Neural progenitor cell (in vitro differentiated cells): Measurements from ENCODE around the gene SLC10A3. TPM values are rescaled to one million over a fixed set of nuclear protein-coding genes. Genes with fewer than 3 reads are reported as not detected.

Experiments
- DNase-seq: peaks from one replicate; pipeline ENCODE4 v3.0.0-alpha.2; 2016; ENCODE audit warnings: low spot score
- H2AFZ ChIP-seq: fragments of 200-600 bp; sonication (generic); replicated peaks from 2 replicates; pipeline ENCODE4 v1.6.1; 2016; ENCODE audit warnings: antibody characterized with exemption
- H3F3A ChIP-seq: fragments of 200-600 bp; sonication (generic); 2 replicates; pipeline ENCODE4 v1.6.1; 2016; ENCODE audit warnings: antibody characterized with exemption, low read depth
- H3K27ac ChIP-seq: fragments of 200-600 bp; sonication (generic); 2 replicates; pipeline ENCODE4 v1.5.1; 2016; ENCODE audit warnings: mild to moderate bottlenecking
- H3K27me3 ChIP-seq: fragments of 200-600 bp; sonication (generic); 2 replicates; pipeline ENCODE4 v1.6.1; 2016; ENCODE audit warnings: mild to moderate bottlenecking, moderate library complexity
- H3K36me3 ChIP-seq: fragments of 200-600 bp; sonication (generic); 2 replicates; pipeline ENCODE4 v1.5.1; 2016
- H3K4me1 ChIP-seq: fragments of 200-600 bp; sonication (generic); 2 replicates; pipeline ENCODE4 v1.6.1; 2016; ENCODE audit warnings: mixed run types
- H3K4me2 ChIP-seq: fragments of 200-600 bp; sonication (generic); 2 replicates; pipeline ENCODE4 v1.6.1; 2016
- H3K4me3 ChIP-seq: fragments of 200-600 bp; sonication (generic); 2 replicates; pipeline ENCODE4 v1.5.1; 2016
- H3K79me2 ChIP-seq: fragments of 200-600 bp; sonication (generic); 2 replicates; pipeline ENCODE4 v1.6.1; 2016; ENCODE audit warnings: low read depth
- H3K9ac ChIP-seq: fragments of 200-600 bp; sonication (generic); 2 replicates; pipeline ENCODE4 v1.6.1; 2016
- H3K9me3 ChIP-seq: fragments of 200-600 bp; sonication (generic); 2 replicates; pipeline ENCODE4 v1.5.1; 2016; ENCODE audit warnings: low read depth
- H4K20me1 ChIP-seq: fragments of 200-600 bp; sonication (generic); 2 replicates; pipeline ENCODE4 v1.6.1; 2016; ENCODE audit warnings: low read depth
- H3K27ac Mint-ChIP-seq: 3 replicates; pipeline ENCODE4 v1.8.0; 2021; ENCODE audit warnings: mixed read lengths
- H3K27me3 Mint-ChIP-seq: 2 replicates; pipeline ENCODE4 v1.8.0; 2022; ENCODE audit warnings: low read depth, mild to moderate bottlenecking, inconsistent platforms, moderate library complexity, mixed read lengths; ENCODE audit not compliant: insufficient read depth
- H3K36me3 Mint-ChIP-seq: 3 replicates; pipeline ENCODE4 v1.8.0; 2021; ENCODE audit warnings: mixed read lengths
- H3K4me1 Mint-ChIP-seq: 3 replicates; pipeline ENCODE4 v1.8.0; 2021; ENCODE audit warnings: mixed read lengths
- H3K4me3 Mint-ChIP-seq: 3 replicates; pipeline ENCODE4 v1.8.0; 2021; ENCODE audit warnings: mild to moderate bottlenecking, moderate library complexity, mixed read lengths
- H3K9me3 Mint-ChIP-seq: 3 replicates; pipeline ENCODE4 v1.8.0; 2020; ENCODE audit warnings: mixed read lengths
- EZH2 ChIP-seq: fragments of 200-600 bp; sonication (generic); IDR thresholded peaks from 2 replicates; pipeline ENCODE4 v1.6.1; 2017; ENCODE audit warnings: antibody characterized with exemption, mild to moderate bottlenecking, moderate library complexity
- EZH2phosphoT487 ChIP-seq: fragments of 200-600 bp; sonication (generic); IDR thresholded peaks from 2 replicates; pipeline ENCODE4 v1.6.1; 2017; ENCODE audit warnings: antibody characterized with exemption
- total RNA-seq: library from RNA; depleted of rRNA; stranded (reverse); fragments of >200 nt; gene quantifications from 2 replicates; pipeline ENCODE4 v1.2.3, GENCODE V29; 2015; ENCODE audit warnings: low replicate concordance
- TF ChIP-seq, protein P1 (sequence below): fragments of 200-600 bp; sonication (generic); IDR thresholded peaks from 2 replicates; pipeline ENCODE4 v1.5.1; 2017; ENCODE audit warnings: antibody characterized with exemption, mild to moderate bottlenecking

Gene SLC10A3
- total RNA-seq, 1 donor from 2014 or later: 3.5 TPM

DNA sequence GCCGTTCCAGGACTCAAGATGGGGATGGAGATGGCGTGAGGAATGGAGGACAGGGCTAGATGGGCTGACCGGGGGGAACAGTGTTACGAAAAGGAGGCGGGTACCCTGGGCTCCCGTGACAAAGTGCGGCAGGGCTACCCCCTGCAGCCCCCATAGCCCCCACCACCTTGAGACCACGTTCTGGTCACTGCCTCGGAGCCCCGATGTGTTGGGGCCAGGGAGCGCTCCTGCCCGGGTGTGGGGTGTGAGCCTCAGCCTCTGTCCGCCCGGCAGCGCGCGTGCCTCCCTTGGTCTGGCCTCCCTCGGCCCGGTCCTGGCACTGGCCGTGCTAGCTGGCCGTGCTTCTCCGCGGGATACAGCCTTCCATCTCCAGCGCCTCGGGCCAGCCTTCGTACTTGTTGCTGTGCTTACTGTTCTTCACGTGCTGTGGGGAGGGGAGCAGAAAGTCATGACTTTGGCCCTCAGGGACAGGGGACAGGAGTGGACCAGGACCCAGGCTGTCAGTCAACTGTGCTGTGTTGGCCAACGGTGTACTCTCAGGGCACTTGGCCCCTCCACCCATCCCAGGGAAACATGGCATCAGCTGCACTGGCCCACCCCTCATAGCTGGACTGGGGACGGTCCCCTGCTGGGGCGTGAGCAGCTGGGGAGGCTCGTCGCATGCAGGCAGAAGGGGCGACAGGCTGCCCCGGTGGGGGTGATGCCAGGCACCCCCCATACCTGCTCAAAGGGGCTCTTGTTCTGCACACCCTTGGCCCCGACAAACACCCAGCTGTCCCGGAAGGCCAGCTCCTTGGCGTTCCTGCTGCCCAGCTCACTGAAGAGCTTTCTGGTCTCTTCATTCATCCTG, 16.3 kb upstream of the SLC10A3 start:
- Histone ChIP-seq H3K9ac (no peak overlapping the region), H3K4me2 (no peak overlapping the region), H3K27me3 (no peaks in the 10 kb centered on the region), H3F3A (no peaks in the 10 kb centered on the region), H3K27ac (no peak overlapping the region), H4K20me1 (no peaks in the 10 kb centered on the region), H3K79me2 (no peaks in the 10 kb centered on the region), H3K4me1 (no peaks in the 10 kb centered on the region), H2AFZ (no peak overlapping the region), H3K4me3 (no peak overlapping the region), H3K9me3 (peaks cover 3% of the 10 kb centered on the region), H3K36me3 (no peaks in the 10 kb centered on the region)
- no peak overlapping the region for H3K4me3 Mint-ChIP-seq
- peaks cover 7% of the 10 kb centered on the region for H3K27me3 Mint-ChIP-seq
- H3K4me1 Mint-ChIP-seq: no peaks in the 10 kb centered on the region
- no peak for DNase-seq
- H3K27ac Mint-ChIP-seq: no peak overlapping the region
- peaks cover 15% of the 10 kb centered on the region for H3K36me3 Mint-ChIP-seq
- TF ChIP-seq EZH2phosphoT487: no peak
- TF ChIP-seq, protein P1, sequence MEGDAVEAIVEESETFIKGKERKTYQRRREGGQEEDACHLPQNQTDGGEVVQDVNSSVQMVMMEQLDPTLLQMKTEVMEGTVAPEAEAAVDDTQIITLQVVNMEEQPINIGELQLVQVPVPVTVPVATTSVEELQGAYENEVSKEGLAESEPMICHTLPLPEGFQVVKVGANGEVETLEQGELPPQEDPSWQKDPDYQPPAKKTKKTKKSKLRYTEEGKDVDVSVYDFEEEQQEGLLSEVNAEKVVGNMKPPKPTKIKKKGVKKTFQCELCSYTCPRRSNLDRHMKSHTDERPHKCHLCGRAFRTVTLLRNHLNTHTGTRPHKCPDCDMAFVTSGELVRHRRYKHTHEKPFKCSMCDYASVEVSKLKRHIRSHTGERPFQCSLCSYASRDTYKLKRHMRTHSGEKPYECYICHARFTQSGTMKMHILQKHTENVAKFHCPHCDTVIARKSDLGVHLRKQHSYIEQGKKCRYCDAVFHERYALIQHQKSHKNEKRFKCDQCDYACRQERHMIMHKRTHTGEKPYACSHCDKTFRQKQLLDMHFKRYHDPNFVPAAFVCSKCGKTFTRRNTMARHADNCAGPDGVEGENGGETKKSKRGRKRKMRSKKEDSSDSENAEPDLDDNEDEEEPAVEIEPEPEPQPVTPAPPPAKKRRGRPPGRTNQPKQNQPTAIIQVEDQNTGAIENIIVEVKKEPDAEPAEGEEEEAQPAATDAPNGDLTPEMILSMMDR: no peak
- TF ChIP-seq EZH2: no peak
- H3K9me3 Mint-ChIP-seq: peaks cover 21% of the 10 kb centered on the region

DNA sequence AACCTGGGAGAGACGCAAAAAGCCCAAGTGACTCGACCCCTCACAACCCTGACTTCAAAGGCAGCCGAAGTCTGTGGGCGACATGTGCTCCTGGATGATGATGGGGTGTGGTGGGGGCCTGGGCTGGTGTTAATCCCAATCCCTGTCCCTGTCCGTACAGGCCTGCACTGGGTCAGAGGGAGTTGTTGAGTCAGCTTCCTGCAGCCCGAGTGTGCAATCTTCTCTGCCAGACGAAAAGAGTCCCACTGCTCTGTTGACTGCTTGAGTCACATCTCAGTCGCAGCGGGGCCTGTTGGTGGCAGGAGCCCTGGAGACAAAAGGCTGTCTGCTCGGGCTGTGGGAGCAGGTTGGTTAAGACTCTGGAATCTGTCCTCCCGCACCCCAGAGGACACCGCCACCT, 15.3 kb upstream of the SLC10A3 start:
- no peak overlapping the region for H3K4me3 ChIP-seq
- H3K27ac ChIP-seq: no peak overlapping the region
- no peaks in the 10 kb centered on the region for H3K27me3 ChIP-seq
- H3K27ac Mint-ChIP-seq: no peak overlapping the region
- TF ChIP-seq, protein P1: no peak
- TF ChIP-seq EZH2phosphoT487 (no peak), EZH2 (no peak)
- no peaks in the 10 kb centered on the region for H4K20me1 ChIP-seq
- H3K27me3 Mint-ChIP-seq: peaks cover 7% of the 10 kb centered on the region
- no peaks in the 10 kb centered on the region for H3K79me2 ChIP-seq
- H3K4me1 ChIP-seq: no peaks in the 10 kb centered on the region
- H3K9me3 ChIP-seq: peaks cover 3% of the 10 kb centered on the region
- H3K36me3 Mint-ChIP-seq: peaks cover 15% of the 10 kb centered on the region
- no peak overlapping the region for H3K9ac ChIP-seq
- no peaks in the 10 kb centered on the region for H3F3A ChIP-seq
- no peak for DNase-seq
- H3K4me2 ChIP-seq: no peak overlapping the region
- H3K36me3 ChIP-seq: no peaks in the 10 kb centered on the region
- no peaks in the 10 kb centered on the region for H3K4me1 Mint-ChIP-seq
- H3K9me3 Mint-ChIP-seq: peaks cover 19% of the 10 kb centered on the region
- no peak overlapping the region for H3K4me3 Mint-ChIP-seq
- no peak overlapping the region for H2AFZ ChIP-seq

DNA sequence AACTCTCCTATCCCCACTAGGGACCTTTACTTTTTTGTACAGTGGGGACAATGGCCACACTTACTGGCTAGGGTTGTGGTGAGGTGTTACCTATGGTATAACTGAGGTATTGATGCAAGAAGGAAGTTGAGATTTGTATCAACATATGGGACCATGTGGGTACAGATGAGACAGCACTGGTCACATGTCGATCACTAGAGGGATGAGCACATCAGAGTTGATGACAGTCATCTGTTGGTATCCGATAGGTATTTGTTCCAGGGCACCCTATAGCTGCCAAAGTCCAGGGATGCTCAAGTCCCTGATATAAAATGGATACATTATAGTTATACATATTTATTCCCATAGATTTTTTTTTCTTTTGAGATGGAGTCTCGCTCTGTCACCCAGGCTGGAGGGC, 12.6 kb upstream of the SLC10A3 start:
- H3K27me3 Mint-ChIP-seq: peaks cover 3% of the 10 kb centered on the region
- no peak overlapping the region for H3K9ac ChIP-seq
- H3K9me3 ChIP-seq: no peaks in the 10 kb centered on the region
- H3K4me3 Mint-ChIP-seq: no peak overlapping the region
- no peaks in the 10 kb centered on the region for H3K27me3 ChIP-seq
- TF ChIP-seq, protein P1: no peak
- TF ChIP-seq EZH2 (no peak), EZH2phosphoT487 (no peak)
- no peak overlapping the region for H3K27ac ChIP-seq
- H3K4me1 Mint-ChIP-seq: no peaks in the 10 kb centered on the region
- H3K27ac Mint-ChIP-seq: no peak overlapping the region
- peaks cover 2% of the 10 kb centered on the region for H3K36me3 Mint-ChIP-seq
- no peak overlapping the region for H3K4me3 ChIP-seq
- no peaks in the 10 kb centered on the region for H3K36me3 ChIP-seq
- no peak for DNase-seq
- H3K9me3 Mint-ChIP-seq: peaks cover 10% of the 10 kb centered on the region
- H3K4me1 ChIP-seq: no peaks in the 10 kb centered on the region
- no peaks in the 10 kb centered on the region for H3K79me2 ChIP-seq
- H3F3A ChIP-seq: no peaks in the 10 kb centered on the region
- H3K4me2 ChIP-seq: no peak overlapping the region
- H2AFZ ChIP-seq: no peak overlapping the region
- no peaks in the 10 kb centered on the region for H4K20me1 ChIP-seq
